ENCODE results near the gene ODF2L.

- TF ChIP-seq POLR2A (IDR thresholded peaks at IDR 0.05) (no peak), CTCF (IDR thresholded peaks at IDR 0.05) (no peak)
Observed at GRCh38 chr1:86370601-86371022, 25.5 kb downstream of the ODF2L start.
